GM18861 (cell line): Measurements from ENCODE around the gene SLC2A4RG.

Experiments used
- ATAC-seq: cut with Tn5 transposase; IDR thresholded peaks from one replicate; pipeline ENCODE4 v1.9.1; 2021; ENCODE audit not compliant: unreplicated experiment

Gene SLC2A4RG, protein sequence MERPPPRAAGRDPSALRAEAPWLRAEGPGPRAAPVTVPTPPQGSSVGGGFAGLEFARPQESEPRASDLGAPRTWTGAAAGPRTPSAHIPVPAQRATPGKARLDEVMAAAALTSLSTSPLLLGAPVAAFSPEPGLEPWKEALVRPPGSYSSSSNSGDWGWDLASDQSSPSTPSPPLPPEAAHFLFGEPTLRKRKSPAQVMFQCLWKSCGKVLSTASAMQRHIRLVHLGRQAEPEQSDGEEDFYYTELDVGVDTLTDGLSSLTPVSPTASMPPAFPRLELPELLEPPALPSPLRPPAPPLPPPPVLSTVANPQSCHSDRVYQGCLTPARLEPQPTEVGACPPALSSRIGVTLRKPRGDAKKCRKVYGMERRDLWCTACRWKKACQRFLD

DNA sequence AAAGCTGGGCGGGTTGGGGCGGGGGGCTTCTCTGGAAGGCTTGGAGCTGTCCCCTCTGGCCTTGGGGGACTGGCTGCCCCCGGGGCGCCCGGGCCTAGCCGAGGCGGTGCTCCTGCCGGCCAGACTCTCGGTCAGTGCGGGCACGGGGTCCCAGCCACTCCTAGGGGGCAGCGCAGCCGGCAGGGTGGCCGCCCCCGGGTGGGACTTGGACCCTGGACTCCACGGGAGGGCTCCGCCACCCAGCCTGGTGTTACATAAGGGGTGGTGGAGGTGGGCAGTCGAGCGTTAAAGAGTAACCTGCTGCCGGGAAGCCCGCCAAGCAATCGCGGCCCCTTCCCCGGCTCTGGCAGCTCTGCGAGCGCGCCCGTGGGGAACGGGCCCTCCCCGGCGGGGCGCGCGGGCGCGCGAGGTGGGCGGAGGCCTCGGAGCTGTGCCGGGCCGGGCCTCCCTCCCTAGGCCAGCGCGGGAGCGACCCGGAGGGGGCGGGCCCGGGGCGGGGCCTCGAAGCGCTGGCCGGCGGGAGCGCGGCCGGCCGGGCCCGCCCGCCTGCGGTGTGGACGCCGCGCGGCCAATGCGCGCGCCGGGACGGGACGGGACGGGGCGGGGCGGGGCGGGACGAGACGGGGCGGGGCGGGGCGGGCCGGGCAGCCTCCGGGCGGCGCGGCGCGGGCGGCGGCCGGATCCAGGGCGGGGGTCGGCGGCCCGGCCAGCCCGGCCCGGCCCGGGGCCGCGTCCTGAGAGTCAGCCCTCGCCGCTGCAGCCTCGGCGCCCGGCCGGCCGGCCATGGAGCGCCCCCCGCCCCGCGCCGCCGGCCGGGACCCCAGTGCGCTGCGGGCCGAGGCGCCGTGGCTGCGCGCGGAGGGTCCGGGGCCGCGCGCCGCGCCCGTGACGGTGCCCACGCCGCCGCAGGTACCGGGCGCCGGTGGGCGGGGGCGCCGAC lies at the start of gene SLC2A4RG:
SLC2A4RG (plus strand) TSS at position 647 of the 940 bp plus-strand sequence; CDS start at position 784, 137 bp downstream.
- no peak for ATAC-seq

DNA sequence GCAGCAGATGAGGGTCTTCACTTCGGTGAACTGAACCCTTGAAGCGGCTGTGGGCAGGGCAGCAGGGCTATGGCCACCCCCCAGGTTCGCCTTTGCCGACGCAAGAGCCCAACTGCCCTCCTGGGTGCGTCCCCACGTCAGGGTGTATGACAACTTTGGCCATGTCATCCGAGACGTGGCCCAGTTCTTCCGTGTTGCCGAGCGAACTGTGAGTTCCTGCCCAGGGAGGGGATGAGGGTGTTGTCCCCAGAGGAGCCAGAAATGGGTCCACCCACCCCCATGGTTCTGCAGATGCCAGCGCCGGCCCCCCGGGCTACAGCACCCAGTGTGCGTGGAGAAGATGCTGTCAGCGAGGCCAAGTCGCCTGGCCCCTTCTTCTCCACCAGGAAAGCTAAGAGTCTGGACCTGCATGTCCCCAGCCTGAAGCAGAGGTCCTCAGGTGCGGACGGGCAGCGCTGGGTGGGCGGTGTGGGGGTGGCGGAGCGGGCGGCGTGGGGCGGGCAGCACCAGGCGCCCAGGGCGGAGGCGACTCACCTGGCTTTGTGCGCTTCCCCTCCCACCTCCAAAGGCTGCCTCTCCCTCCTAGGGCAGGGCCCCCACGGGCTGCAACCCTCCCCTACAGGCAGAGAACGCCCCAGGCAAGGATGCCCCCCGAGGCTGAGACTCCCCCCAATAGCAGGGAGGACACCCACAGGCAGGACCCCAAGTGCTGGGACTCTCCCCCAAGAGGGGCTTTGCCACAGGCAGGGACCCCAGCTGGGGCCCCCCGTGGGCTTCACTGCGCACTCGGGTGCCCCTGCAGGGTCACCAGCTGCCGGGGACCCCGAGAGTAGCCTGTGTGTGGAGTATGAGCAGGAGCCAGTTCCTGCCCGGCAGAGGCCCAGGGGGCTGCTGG lies 49.3 kb upstream of the SLC2A4RG start:
- no peak for ATAC-seq

DNA sequence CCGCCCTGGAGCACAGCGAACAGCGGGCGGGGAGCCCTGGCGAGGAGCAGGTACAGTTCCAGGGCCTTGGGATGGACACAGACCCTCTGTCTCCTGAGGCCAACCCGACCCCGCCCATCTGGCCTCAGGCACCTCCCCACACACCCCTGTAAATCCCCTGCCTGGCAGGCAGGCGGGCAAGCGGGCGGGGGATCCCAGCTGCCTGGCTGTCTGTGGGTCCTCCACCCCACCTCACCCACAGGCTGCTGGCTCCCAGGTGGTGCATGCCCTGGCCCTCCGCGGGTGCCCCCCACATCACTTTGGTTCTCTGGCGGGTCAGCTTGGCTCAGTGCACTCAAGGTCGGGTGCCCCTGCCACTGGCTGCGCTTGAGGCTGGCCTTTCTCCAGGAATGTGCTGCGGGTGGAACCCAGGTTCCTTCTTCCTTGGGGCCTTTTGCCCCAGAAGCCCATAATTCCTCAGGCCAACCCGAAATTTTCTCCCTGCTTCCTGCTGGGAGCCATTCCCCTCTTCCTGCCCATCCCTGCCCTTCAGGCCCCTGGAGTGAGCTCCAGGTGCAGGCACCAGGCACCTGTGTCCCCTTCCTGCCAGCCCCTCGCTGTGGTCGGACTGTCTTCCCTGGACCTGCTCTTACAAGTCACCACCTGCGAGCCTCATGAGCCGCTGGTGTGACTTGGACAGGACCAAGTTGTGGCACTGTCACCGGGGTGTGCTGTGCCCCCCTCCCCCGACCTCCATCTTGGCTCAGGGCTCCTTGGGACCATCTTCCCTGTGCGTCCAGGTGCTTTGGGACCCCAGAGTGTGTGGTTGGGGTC lies 48.5 kb upstream of the SLC2A4RG start:
- ATAC-seq: no peak

DNA sequence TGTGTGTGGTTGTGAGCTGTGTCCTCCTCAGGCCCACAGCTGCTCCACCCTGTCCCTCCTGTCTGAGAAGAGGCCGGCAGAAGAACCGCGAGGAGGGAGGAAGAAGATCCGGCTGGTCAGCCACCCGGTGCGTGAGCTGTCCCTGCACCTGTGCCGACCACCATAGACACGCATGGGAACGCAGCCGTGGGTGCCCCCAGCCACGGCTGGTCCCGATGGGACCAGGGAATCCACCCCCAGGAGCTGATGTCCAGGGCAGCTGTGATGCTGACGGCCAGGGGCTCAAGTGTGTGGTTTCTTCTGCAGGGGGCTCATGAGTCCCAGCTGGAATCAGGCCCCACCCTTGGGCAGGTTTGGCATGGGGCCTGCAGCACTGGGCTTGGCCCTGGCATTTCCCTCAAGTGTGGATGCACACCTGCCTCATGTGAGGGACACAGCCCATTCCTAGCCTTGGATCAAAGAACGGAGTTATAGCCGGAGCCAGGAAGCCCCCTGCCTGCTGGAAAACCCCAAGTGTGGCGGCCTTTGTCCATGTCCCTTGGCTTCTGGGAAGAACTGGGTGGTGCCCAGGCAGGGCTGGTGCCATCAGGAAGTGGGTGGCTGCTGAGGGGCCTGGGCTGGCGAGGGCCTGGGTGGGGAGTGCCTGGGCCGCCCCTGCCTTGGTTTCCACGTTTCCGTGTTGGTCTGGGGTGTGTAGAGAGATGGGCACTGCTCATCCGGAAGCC lies 47.7 kb upstream of the SLC2A4RG start:
- no peak for ATAC-seq

DNA sequence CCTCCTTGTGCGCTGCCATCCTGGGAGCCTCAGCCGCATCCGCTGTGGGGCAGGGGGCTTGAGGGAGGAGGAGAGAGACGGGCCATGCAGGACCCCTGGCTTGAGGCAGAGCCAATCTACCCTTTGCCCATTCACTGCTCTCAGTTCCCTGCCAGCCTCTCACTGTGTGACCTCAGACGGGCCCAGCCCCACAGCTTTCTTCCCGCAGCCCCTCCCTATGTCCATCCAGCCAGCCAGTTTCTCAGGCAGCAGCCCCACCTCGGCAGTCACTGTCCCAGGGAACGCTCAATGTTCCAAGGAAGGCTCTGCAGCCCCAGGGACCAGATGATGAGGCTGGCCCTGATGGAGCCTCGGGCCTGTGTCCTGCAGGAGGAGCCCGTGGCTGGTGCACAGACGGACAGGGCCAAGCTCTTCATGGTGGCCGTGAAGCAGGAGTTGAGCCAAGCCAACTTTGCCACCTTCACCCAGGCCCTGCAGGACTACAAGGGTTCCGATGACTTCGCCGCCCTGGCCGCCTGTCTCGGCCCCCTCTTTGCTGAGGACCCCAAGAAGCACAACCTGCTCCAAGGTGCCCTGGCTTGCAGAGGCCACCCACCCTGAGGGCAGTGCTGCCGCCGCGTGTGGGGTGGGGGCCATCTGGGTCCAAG lies 47.0 kb upstream of the SLC2A4RG start:
- ATAC-seq: no peak

DNA sequence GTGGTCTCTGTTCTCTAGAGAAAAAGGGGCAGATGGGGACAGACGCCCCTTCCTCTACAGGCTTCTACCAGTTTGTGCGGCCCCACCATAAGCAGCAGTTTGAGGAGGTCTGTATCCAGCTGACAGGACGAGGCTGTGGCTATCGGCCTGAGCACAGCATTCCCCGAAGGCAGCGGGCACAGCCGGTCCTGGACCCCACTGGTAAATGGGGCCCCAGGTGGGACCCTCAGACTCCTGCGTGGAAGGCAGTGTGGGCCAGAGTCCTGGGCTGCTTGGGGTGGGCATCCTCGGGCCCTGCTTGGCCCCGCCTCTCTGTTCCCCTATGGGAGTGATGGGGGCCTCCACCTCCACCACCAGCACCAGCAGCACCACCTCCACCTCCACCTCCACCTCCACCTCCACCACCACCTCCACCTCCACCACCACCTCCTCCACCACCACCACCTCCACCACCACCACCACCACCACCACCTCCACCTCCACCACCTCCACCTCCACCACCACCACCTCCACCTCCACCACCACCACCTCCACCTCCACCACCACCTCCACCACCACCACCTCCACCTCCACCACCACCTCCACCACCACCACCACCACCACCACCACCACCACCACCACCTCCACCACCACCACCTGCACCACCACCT lies 46.4 kb upstream of the SLC2A4RG start:
- ATAC-seq: no peak

DNA sequence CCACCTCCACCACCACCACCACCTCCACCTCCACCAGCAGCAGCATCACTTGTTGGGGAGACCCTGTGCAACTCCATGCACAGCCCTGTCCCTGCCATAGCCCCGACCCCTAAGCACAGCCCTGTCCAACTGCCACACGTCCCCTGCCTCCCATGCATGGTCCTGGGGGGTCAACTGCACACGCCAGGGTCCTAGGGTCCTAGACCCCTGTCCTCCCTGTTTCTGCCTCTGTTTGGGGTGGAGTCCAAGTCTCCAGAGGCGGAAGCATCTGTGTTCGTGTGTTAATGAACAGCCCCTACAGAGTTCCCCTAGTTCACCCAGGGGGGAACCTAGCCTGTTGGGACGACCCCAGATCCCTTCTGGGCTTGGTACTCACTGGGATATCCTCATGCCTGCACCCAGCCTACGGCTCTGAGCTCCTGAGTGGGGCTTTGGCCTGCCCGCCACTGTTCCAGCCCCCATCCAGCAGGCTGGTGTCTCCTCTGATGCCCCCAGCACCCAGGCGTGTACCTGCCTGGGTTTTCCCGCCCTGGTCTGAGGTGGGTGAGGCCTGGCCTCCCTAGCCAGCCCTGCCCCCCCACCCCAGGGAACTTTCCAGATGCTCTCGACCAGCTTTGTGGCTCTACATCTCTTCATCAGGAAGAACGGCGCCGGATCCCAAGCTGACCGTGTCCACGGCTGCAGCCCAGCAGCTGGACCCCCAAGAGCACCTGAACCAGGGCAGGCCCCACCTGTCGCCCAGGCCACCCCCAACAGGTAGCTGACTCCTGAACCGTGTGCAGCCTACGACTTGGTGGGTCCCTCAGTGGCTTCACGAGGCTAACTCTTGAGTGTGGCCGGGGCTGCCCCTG lies 45.6 kb upstream of the SLC2A4RG start:
- no peak for ATAC-seq

DNA sequence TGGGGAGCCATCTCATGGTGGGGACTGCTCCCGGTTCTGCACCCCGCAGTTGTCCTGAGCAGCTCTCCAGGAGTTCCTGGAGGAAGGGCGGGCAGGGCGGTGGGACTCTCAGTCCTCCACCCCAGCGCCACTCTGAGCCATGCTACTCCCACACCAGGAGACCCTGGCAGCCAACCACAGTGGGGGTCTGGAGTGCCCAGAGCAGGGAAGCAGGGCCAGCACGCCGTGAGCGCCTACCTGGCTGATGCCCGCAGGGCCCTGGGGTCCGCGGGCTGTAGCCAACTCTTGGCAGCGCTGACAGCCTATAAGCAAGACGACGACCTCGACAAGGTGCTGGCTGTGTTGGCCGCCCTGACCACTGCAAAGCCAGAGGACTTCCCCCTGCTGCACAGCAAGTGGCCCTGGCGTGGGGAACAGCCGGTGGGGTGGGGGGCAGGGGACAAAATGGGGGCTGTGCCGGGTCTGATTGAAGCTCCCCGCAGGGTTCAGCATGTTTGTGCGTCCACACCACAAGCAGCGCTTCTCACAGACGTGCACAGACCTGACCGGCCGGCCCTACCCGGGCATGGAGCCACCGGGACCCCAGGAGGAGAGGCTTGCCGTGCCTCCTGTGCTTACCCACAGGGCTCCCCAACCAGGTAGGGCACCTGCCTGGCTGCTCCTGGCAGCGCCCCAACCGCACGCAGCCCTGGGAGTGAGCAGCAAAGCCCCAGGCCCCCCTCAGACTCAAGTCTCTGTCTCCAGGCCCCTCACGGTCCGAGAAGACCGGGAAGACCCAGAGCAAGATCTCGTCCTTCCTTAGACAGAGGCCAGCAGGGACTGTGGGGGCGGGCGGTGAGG lies 44.8 kb upstream of the SLC2A4RG start:
- ATAC-seq: no peak

DNA sequence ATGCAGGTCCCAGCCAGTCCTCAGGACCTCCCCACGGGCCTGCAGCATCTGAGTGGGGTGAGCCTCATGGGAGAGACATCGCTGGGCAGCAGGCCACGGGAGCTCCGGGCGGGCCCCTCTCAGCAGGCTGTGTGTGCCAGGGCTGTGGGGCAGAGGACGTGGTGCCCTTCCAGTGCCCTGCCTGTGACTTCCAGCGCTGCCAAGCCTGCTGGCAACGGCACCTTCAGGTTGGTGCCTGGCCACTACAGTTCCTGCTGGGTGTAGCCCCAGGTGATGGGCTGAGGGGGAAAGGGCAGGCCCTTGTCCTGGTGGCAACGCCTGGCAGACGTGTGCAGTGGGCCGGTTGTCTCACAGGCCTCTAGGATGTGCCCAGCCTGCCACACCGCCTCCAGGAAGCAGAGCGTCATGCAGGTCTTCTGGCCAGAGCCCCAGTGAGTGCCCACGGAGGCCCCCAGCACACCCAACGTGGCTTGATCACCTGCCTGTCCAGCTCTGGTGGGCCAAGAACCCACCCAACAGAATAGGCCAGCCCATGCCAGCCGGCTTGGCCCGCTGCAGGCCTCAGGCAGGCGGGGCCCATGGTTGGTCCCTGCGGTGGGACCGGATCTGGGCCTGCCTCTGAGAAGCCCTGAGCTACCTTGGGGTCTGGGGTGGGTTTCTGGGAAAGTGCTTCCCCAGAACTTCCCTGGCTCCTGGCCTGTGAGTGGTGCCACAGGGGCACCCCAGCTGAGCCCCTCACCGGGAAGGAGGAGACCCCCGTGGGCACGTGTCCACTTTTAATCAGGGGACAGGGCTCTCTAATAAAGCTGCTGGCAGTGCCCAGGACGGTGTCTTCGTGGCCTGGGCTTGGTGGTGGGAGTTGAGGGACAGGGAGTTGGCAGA lies 43.9 kb upstream of the SLC2A4RG start:
- no peak for ATAC-seq

DNA sequence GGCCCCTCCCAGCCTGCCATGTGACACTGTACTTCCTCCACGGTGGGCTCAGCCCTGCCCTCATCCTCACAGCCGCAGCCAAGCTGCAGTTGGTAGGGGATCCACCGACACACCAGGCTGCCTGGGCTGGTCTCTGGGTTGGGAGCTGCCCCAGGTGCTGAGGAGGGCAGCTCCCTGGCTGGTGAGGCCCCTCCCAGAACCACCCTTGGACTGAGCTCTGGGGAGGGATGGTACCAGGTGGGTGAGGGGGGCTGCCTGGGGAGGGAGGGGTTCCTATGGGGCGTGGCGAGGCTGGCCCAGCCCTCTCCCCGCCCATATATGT lies 43.3 kb upstream of the SLC2A4RG start:
- no peak for ATAC-seq

DNA sequence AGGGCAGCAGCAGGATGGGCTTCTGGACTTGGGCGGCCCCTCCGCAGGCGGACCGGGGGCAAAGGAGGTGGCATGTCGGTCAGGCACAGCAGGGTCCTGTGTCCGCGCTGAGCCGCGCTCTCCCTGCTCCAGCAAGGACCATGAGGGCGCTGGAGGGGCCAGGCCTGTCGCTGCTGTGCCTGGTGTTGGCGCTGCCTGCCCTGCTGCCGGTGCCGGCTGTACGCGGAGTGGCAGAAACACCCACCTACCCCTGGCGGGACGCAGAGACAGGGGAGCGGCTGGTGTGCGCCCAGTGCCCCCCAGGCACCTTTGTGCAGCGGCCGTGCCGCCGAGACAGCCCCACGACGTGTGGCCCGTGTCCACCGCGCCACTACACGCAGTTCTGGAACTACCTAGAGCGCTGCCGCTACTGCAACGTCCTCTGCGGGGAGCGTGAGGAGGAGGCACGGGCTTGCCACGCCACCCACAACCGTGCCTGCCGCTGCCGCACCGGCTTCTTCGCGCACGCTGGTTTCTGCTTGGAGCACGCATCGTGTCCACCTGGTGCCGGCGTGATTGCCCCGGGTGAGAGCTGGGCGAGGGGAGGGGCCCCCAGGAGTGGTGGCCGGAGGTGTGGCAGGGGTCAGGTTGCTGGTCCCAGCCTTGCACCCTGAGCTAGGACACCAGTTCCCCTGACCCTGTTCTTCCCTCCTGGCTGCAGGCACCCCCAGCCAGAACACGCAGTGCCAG lies 42.8 kb upstream of the SLC2A4RG start, which contains the start of gene TNFRSF6B:
TNFRSF6B (plus strand) TSS at position 25 of the 729 bp plus-strand sequence; CDS start at position 141, 116 bp downstream.
- ATAC-seq: no peak

DNA sequence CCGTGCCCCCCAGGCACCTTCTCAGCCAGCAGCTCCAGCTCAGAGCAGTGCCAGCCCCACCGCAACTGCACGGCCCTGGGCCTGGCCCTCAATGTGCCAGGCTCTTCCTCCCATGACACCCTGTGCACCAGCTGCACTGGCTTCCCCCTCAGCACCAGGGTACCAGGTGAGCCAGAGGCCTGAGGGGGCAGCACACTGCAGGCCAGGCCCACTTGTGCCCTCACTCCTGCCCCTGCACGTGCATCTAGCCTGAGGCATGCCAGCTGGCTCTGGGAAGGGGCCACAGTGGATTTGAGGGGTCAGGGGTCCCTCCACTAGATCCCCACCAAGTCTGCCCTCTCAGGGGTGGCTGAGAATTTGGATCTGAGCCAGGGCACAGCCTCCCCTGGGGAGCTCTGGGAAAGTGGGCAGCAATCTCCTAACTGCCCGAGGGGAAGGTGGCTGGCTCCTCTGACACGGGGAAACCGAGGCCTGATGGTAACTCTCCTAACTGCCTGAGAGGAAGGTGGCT lies 42.2 kb upstream of the SLC2A4RG start:
- no peak for ATAC-seq

DNA sequence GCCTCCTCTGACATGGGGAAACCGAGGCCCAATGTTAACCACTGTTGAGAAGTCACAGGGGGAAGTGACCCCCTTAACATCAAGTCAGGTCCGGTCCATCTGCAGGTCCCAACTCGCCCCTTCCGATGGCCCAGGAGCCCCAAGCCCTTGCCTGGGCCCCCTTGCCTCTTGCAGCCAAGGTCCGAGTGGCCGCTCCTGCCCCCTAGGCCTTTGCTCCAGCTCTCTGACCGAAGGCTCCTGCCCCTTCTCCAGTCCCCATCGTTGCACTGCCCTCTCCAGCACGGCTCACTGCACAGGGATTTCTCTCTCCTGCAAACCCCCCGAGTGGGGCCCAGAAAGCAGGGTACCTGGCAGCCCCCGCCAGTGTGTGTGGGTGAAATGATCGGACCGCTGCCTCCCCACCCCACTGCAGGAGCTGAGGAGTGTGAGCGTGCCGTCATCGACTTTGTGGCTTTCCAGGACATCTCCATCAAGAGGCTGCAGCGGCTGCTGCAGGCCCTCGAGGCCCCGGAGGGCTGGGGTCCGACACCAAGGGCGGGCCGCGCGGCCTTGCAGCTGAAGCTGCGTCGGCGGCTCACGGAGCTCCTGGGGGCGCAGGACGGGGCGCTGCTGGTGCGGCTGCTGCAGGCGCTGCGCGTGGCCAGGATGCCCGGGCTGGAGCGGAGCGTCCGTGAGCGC lies 41.6 kb upstream of the SLC2A4RG start:
- no peak for ATAC-seq
